B cell (primary cell): ENCODE measurements around the gene HIBADH. TPM values are rescaled to one million over a fixed set of nuclear protein-coding genes. Genes with fewer than 3 reads are reported as not detected.

Source experiments
- ATAC-seq: fragments of 200-7000 bp; cut with Tn5 transposase; one replicate; pipeline ENCODE4 v1.10.0; 2021; ENCODE audit warnings: low read depth, mild to moderate bottlenecking, moderate number of reproducible peaks, moderate library complexity
- CTCF ChIA-PET: fragments of 350-600 bp; sonication (Branson Sonifier 250); formaldehyde crosslinking; loops from one replicate; lab custom pipeline; 2021; ENCODE audit warnings: antibody characterized with exemption, inconsistent platforms; lab: Charles Lee
- POLR2A ChIA-PET: fragments of 350-600 bp; sonication (Branson Sonifier 250); formaldehyde crosslinking; loops from one replicate; lab custom pipeline; 2021; ENCODE audit warnings: antibody characterized with exemption; lab: Charles Lee
- DNase-seq: peaks from one replicate; pipeline ENCODE4 v3.0.0; 2013
- H2AFZ ChIP-seq: 2 replicates; pipeline ENCODE4 v1.6.1; 2012; ENCODE audit warnings: mild to moderate bottlenecking, low read depth, low read length; ENCODE audit not compliant: insufficient read depth, poor library complexity, severe bottlenecking
- H3K27ac ChIP-seq, 2 donors: 1 replicate in 1 of 2; 2 replicates in 1 of 2; pipeline ENCODE4 v1.5.1; 2012 to 2013; ENCODE audit warnings: low read length in 2 of 2, mild to moderate bottlenecking in 2 of 2, moderate library complexity in 1 of 2
- H3K27me3 ChIP-seq, 4 experiments: fragments of 200-600 bp in 1 of 4; sonication (generic) in 1 of 4; replicated peaks in 1 of 4; 1 replicate in 2 of 4; 2 replicates in 2 of 4; pipeline versions ENCODE4 v1.6.1 to v1.7.0; 2013 to 2016; ENCODE audit warnings: low read length in 3 of 4, mild to moderate bottlenecking in 2 of 4, mixed read lengths in 1 of 4, moderate library complexity in 1 of 4; ENCODE audit not compliant: insufficient read depth in 4 of 4, control insufficient read depth in 3 of 4; ENCODE audit errors: control extremely low read depth in 1 of 4
- H3K36me3 ChIP-seq, 2 experiments: replicated peaks in 1 of 2; 1 replicate in 1 of 2; 2 replicates in 1 of 2; pipeline versions ENCODE4 v1.6.1 to v1.7.1; 2013; ENCODE audit warnings: low read length in 1 of 2; ENCODE audit not compliant: insufficient read depth in 2 of 2, control insufficient read depth in 1 of 2; ENCODE audit errors: control extremely low read depth in 1 of 2, extremely low read depth in 1 of 2
- H3K4me1 ChIP-seq, 2 donors: fragments of 200-600 bp in 1 of 2; sonication (generic) in 1 of 2; 1 replicate in 1 of 2; 2 replicates in 1 of 2; pipeline versions ENCODE4 v1.5.1 to v1.6.1; 2013 to 2017; ENCODE audit warnings: low read length in 2 of 2; ENCODE audit not compliant: control insufficient read depth in 2 of 2, insufficient read depth in 2 of 2
- H3K4me2 ChIP-seq: replicated peaks from 2 replicates; pipeline ENCODE3; 2012; ENCODE audit warnings: mild to moderate bottlenecking, low read depth, low read length; ENCODE audit not compliant: poor library complexity, severe bottlenecking
- H3K4me3 ChIP-seq, 5 experiments: fragments of 200-600 bp in 1 of 5; sonication (generic) in 1 of 5; 1 replicate in 3 of 5; 2 replicates in 2 of 5; pipeline versions ENCODE4 v1.5.1 to v1.7.0; 2011 to 2016; ENCODE audit warnings: low read length in 4 of 5, mild to moderate bottlenecking in 4 of 5, low read depth in 2 of 5, control low read depth in 1 of 5, moderate library complexity in 1 of 5; ENCODE audit not compliant: insufficient read depth in 1 of 5; ENCODE audit errors: control extremely low read depth in 1 of 5, extremely low read depth in 1 of 5
- H3K79me2 ChIP-seq: fragments of 200-600 bp; sonication (generic); one replicate; pipeline ENCODE4 v1.6.0; 2016; ENCODE audit warnings: low read length; ENCODE audit not compliant: control insufficient read depth, insufficient read depth
- H3K9ac ChIP-seq: fragments of 200-600 bp; sonication (generic); 2 replicates; pipeline ENCODE4 v1.6.1; 2017; ENCODE audit warnings: mild to moderate bottlenecking, low read length, moderate library complexity
- H3K9me3 ChIP-seq, 3 donors: one replicate each; pipeline versions ENCODE4 v1.6.1 to v1.7.1; 2013; ENCODE audit warnings: low read length in 2 of 3; ENCODE audit not compliant: control insufficient read depth in 2 of 3, insufficient read depth in 1 of 3; ENCODE audit errors: control extremely low read depth in 1 of 3
- H4K20me1 ChIP-seq: 2 replicates; pipeline ENCODE4 v1.6.0; 2012; ENCODE audit warnings: mild to moderate bottlenecking, low read length; ENCODE audit not compliant: insufficient read depth, control insufficient read depth, poor library complexity, severe bottlenecking
- H3K27ac Mint-ChIP-seq: one replicate; pipeline ENCODE4 v1.8.0; 2021; ENCODE audit warnings: mixed read lengths
- H3K27me3 Mint-ChIP-seq: one replicate; pipeline ENCODE4 v1.8.0; 2021; ENCODE audit warnings: mixed read lengths
- H3K4me1 Mint-ChIP-seq: one replicate; pipeline ENCODE4 v1.8.0; 2021; ENCODE audit warnings: mixed read lengths
- H3K4me3 Mint-ChIP-seq: one replicate; pipeline ENCODE4 v1.8.0; 2021; ENCODE audit warnings: mixed read lengths
- H3K9me3 Mint-ChIP-seq: one replicate; pipeline ENCODE4 v1.8.0; 2022; ENCODE audit warnings: mixed read lengths; ENCODE audit not compliant: insufficient read depth
- CTCF ChIP-seq: fragments of 200-600 bp; IDR thresholded peaks from one replicate; pipeline ENCODE4 v1.8.0; 2022; ENCODE audit warnings: antibody characterized with exemption, mild to moderate bottlenecking
- EZH2 ChIP-seq: IDR thresholded peaks from 2 replicates; pipeline ENCODE4 v1.6.1; 2012; ENCODE audit warnings: borderline replicate concordance, low read depth, mild to moderate bottlenecking, moderate library complexity, low read length; ENCODE audit not compliant: insufficient read depth, poor library complexity, severe bottlenecking
- WGBS: methylation state at CpG from one replicate; pipeline ENCODE4 v1.1.5; 2013; ENCODE audit warnings: missing lambda C conversion rate; ENCODE audit not compliant: insufficient coverage; 5-methylcytosine and 5-hydroxymethylcytosine counted together
- intact Hi-C: fragments of 100-400 bp; cut with micrococcal nuclease; formaldehyde crosslinking; loops from one replicate; pipeline ENCODE4 v1.10.0; 2022
- polyA plus RNA-seq: library from polyadenylated mRNA; depleted of rRNA; stranded (reverse); fragments of >200 nt; gene quantifications from 2 replicates; pipeline ENCODE4 v1.2.3, GENCODE V29; 2012
- total RNA-seq, 2 donors: library from RNA; stranded (reverse); fragments of 120-200 nt in 1 of 2; gene quantifications; 1 replicate in 1 of 2; 2 replicates in 1 of 2; pipeline versions ENCODE4 v1.2.3 to v1.2.4, GENCODE V29; 2013 to 2022

The HIBADH gene
- total and polyA plus RNA-seq, 2 donors (not counting 1 experiment from before 2014, with no cell fraction given): 6.9 to 14.1 TPM

GRCh38 chr7:27569106-27569505 is 93.6 kb downstream of the HIBADH start:
- Histone ChIP-seq H3K4me2 (no peak overlapping the region), H3K79me2 (no peaks in the 10 kb centered on the region), H3K4me1 (no peaks in the 10 kb centered on the region), H3K9me3 (peaks cover 0 to 3% (median 1%) of the 10 kb centered on the region in 3 donors), H3K27me3 (no peaks in the 10 kb centered on the region), H3K9ac (no peak overlapping the region), H3K4me3 (no peak overlapping the region), H2AFZ (no peak overlapping the region), H3K36me3 (no peaks in the 10 kb centered on the region), H3K27ac (no peak overlapping the region), H4K20me1 (no peaks in the 10 kb centered on the region)
- no peak for TF ChIP-seq EZH2
- no peak for TF ChIP-seq CTCF
- Mint-ChIP-seq H3K9me3 (peaks cover 7% of the 10 kb centered on the region), H3K27me3 (no peaks in the 10 kb centered on the region), H3K4me3 (no peak overlapping the region), H3K4me1 (no peaks in the 10 kb centered on the region), H3K27ac (no peak overlapping the region)
- ATAC-seq: no peak
- intact Hi-C loops: no loop called here
- ChIA-PET CTCF (interaction anchor here (0.9 to 1.0 kb wide), 2 partner anchors 11 to 154 kb away, joined by 3 read pairs; no protein-coding TSS in a partner anchor), POLR2A (no interaction called here)
- DNase-seq: no peak

GRCh38 chr7:27567266-27567665 is 95.4 kb downstream of the HIBADH start:
- Histone ChIP-seq H3K4me2 (no peak overlapping the region), H2AFZ (no peak overlapping the region), H3K79me2 (no peaks in the 10 kb centered on the region), H3K27me3 (no peaks in the 10 kb centered on the region), H3K4me1 (no peaks in the 10 kb centered on the region), H3K36me3 (no peaks in the 10 kb centered on the region), H4K20me1 (no peaks in the 10 kb centered on the region), H3K4me3 (no peak overlapping the region), H3K9me3 (peaks cover 2 to 8% (median 4%) of the 10 kb centered on the region in 3 donors), H3K9ac (no peak overlapping the region), H3K27ac (no peak overlapping the region)
- intact Hi-C loops: no loop called here
- POLR2A ChIA-PET: no interaction called here
- Mint-ChIP-seq H3K27me3 (no peaks in the 10 kb centered on the region), H3K4me1 (no peaks in the 10 kb centered on the region), H3K9me3 (peaks cover 10% of the 10 kb centered on the region), H3K27ac (no peak overlapping the region), H3K4me3 (no peak overlapping the region)
- no CpG with 5 or more reads among the region's 4 CpGs for WGBS
- TF ChIP-seq CTCF: no peak
- TF ChIP-seq EZH2: no peak
- DNase-seq (no peak), ATAC-seq (no peak)
- CTCF ChIA-PET: no interaction called here
